Ammon's horn (tissue), 1 donor: ENCODE measurements around the gene SLC6A6.
"Not testable (repeated sequence)": the region's sequence is repeated elsewhere in the genome, so short reads cannot be mapped to it uniquely, and the experiment has no call there.

ENCODE experiments used
- DNase-seq: peaks from one replicate; pipeline ENCODE4 v3.0.0-alpha.2; 2016; ENCODE audit warnings: low spot score

SLC6A6 gene

GRCh38 chr3:14508966-14509795, 106.8 kb downstream of the SLC6A6 start:
- DNase-seq: peak; percentile 35

- DNase-seq: no peak
These were observed 107.3 kb downstream of the SLC6A6 start for GRCh38 chr3:14509796-14510100.

GRCh38 chr3:14510838-14511622, 108.6 kb downstream of the SLC6A6 start:
- DNase-seq: no peak

- DNase-seq: no peak
These were observed 109.3 kb downstream of the SLC6A6 start for GRCh38 chr3:14511623-14512280.

GRCh38 chr3:14512281-14512941, 110.0 kb downstream of the SLC6A6 start:
- no peak for DNase-seq

- DNase-seq: no peak
These were observed 110.5 kb downstream of the SLC6A6 start for GRCh38 chr3:14512942-14513327.

- DNase-seq: no peak
These were observed 111.3 kb downstream of the SLC6A6 start for GRCh38 chr3:14513566-14514322.

GRCh38 chr3:14514323-14514720, 111.9 kb downstream of the SLC6A6 start:
- DNase-seq: no peak

GRCh38 chr3:14515526-14515925, 113.1 kb downstream of the SLC6A6 start:
- DNase-seq: not testable (repeated sequence)

- no peak for DNase-seq
These were observed 114.4 kb downstream of the SLC6A6 start for GRCh38 chr3:14516738-14517345.

- DNase-seq: no peak
These were observed 115.4 kb downstream of the SLC6A6 start for GRCh38 chr3:14517601-14518431.

- no peak for DNase-seq
These were observed 116.0 kb downstream of the SLC6A6 start for GRCh38 chr3:14518432-14518802.

GRCh38 chr3:14518893-14519292, 116.5 kb downstream of the SLC6A6 start:
- no peak for DNase-seq

GRCh38 chr3:14519406-14519805, 117.0 kb downstream of the SLC6A6 start:
- no peak for DNase-seq

GRCh38 chr3:14520149-14520548, 117.7 kb downstream of the SLC6A6 start:
- DNase-seq: no peak

- no peak for DNase-seq
These were observed 118.6 kb downstream of the SLC6A6 start for GRCh38 chr3:14520967-14521366.

GRCh38 chr3:14521611-14522010, 119.2 kb downstream of the SLC6A6 start:
- no peak for DNase-seq

- DNase-seq: no peak
These were observed 119.8 kb downstream of the SLC6A6 start for GRCh38 chr3:14522129-14522691.

- DNase-seq: no peak
These were observed 120.4 kb downstream of the SLC6A6 start for GRCh38 chr3:14522768-14523167.

- no peak for DNase-seq
These were observed 121.4 kb downstream of the SLC6A6 start for GRCh38 chr3:14523792-14524191.
